GM21447 (cell line): ENCODE measurements around the gene NDUFA7.
"Not testable (repeated sequence)": the region's sequence is repeated elsewhere in the genome, so short reads cannot be mapped to it uniquely, and the experiment has no call there.

Experiments
- ATAC-seq: cut with Tn5 transposase; IDR thresholded peaks from one replicate; pipeline ENCODE4 v1.9.1; 2021; ENCODE audit not compliant: unreplicated experiment

NDUFA7 gene

DNA sequence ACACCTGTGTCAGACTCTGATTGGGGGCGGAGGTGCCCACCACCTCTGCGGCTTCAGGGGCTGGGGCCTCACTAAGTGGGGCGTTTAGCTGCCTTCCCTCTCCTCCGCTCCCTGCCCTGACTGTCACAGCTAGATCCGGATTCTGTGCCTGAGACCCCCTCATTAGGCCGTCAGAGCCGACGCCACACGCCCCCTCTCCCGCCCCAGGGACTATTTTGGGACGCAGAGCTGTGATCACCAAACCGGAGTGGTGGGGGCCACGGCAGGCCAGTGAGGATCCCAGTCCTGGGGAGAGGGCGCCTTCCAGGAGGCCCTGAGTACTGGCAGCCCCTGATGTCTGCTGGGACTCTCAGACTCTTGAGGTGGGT lies 21.1 kb upstream of the NDUFA7 start:
- ATAC-seq = no peak

DNA sequence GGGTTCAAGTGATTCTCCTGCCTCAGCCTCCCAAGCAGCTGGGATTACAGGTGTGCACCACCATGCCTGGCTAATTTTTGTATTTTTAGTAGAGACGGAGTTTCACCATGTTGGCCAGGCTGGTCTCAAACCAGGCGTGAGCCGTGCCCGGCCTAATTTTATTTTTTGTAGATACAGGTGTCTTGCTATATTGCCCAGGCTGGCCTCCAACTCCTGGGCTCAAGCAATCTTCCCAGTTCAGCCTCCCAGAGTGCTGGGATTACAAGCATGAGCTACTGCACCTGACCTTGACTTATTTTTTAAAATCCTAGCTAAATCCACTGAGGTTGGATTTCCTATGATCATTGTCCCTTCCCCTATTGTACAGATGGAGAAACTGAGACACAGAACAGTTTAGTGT lies 20.3 kb upstream of the NDUFA7 start:
- ATAC-seq = not testable (repeated sequence)

DNA sequence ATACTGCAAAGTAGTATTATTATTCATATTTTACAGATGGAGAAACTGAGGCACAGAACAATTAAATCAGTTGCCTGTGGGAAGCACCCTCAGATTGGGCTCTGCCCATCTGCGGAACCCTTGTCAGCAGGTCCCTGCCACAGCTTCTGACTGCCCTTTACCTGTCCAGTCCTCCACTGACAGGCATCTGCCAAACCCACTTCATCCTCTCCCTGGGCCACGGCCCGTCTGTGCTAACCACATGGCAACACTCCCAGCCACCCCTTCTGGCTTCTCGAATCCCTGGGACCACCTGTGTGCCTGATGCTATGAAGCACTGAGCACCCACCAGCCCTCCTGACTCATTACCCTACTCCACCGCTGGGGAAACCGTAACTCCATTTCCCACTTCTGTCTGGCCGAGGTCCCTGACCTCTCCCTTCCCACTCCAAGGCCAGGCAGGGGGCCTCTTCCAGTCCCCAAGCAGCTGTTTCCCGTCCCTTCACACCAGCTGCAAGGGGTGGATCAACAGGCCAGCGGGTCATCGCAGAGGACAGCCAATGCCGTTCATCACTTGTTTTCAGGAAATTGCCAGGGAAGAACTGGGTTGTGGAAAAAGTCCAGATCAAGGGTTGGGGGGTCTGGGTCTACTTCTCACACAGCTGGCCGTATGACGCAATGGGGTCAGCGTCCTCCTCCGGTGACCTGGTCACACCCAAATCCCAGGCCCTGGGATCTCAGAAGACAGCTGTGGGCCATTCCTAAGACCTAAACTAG lies 19.3 kb upstream of the NDUFA7 start:
- no peak for ATAC-seq

DNA sequence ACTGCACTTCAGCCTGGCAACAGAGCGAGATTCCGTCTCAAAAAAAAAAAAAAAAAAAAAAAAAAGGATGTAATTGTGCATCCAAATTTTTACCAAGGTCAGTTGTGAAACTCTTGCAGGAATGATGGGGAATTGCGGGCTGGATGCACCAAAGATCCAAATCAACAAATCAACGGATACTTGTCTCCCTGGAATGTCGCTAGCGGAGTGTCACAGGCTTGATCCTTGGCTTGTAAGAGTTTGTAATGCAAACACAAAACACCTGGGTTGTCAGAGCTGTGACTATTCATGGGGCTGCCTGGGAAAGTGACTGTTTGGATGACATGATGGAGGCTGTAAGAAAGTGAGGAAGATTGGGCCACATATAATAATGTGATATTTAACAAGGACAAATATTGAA lies 17.7 kb upstream of the NDUFA7 start:
- ATAC-seq = no peak

DNA sequence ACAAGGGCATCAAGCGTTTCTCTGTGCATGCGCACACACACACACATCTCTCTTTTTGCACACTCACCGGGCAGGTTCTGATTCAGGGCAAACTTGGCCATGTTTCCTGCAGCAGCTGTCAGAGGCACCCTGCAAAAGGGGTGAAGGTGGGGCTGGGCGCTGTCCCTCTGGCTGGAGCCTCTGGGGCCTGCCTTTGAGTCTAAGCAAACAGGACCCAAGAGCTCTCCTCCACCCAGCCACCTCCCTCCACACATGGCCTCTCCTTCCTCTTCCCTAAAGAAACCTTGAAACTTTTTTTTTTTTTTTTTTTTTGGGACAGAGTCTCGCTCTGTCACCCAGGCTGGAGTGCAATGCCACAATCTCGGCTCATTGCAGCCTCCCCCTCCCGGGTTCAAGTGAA lies 16.6 kb upstream of the NDUFA7 start:
- no peak for ATAC-seq

DNA sequence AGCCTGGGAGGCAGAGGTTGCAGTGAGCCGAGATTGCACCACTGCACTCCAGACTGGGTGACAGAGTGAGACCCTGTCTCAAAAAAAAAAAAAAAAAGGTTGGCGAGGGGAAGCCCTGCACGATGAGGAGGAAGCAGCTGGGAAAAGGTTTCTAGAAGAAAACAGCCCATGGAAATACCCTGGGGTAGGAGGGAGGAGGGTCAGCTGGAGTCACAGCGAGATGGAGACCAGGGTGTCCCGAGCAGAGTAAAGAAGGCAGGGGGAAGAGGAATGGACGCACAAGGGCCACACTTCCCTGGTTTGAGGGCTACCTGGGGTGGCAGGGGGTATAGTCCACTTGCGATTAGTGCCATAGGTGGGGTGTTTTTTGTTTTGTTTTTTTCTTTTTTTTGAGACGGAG lies 15.5 kb upstream of the NDUFA7 start:
- no peak for ATAC-seq

DNA sequence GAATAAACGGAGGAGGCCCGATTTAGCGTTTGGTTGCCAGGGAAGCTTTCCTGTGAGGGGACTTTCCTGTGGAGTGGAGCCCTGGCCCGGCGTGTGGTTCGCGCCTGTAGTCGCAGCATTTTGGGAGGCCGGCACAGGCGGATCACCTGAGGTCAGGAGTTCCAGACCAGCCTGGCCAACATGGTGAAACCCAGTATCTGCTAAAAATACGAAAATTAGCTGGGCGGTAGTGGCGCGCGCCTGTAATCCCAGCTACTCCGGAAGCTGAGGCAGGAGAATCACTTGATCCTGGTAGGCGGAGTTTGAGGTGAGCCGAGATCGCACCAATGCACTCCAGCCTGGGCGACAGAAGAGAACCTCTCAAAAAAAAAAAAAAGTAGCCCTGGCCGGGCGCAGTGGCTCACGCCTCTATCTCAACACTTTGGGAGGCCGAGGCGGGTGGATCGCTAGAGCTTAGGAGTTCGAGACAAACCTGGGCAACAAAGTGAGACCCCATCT lies 14.9 kb upstream of the NDUFA7 start:
- no peak for ATAC-seq

DNA sequence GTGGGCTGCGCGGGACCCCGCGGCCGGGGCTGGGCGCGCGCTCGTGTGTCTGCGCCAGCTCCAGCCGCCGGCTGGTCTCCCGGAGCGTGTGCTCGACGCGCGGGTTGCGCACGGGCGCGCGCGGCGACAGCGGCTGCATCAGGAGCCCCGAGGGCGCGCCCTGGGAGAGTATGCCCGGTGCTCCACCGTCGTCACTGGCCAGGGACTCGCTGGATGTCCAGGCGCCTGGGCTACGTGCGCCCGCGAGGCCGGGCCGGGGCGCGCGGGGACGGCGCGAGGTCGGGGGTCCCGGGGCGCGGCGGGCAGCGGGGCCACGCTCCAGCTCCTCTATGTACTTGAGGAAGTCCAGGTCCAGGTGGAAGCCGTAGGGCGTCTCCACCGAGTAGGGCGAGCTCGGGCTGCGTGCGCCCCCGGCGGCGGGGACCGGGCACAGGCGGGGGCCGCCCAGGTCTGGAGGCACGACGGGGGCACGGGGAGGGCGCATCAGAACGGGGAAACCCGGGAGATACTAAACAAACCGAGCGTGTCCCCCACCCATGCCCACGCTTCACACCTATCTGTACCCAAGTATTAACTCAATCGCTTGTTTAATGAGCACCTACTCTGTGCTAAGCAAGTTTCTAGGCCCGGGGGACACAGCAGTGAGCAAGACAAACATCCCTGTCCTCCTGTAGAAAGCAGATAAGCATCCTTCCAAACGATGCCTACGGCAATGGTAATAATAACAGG lies 14.3 kb upstream of the NDUFA7 start:
- no peak for ATAC-seq

DNA sequence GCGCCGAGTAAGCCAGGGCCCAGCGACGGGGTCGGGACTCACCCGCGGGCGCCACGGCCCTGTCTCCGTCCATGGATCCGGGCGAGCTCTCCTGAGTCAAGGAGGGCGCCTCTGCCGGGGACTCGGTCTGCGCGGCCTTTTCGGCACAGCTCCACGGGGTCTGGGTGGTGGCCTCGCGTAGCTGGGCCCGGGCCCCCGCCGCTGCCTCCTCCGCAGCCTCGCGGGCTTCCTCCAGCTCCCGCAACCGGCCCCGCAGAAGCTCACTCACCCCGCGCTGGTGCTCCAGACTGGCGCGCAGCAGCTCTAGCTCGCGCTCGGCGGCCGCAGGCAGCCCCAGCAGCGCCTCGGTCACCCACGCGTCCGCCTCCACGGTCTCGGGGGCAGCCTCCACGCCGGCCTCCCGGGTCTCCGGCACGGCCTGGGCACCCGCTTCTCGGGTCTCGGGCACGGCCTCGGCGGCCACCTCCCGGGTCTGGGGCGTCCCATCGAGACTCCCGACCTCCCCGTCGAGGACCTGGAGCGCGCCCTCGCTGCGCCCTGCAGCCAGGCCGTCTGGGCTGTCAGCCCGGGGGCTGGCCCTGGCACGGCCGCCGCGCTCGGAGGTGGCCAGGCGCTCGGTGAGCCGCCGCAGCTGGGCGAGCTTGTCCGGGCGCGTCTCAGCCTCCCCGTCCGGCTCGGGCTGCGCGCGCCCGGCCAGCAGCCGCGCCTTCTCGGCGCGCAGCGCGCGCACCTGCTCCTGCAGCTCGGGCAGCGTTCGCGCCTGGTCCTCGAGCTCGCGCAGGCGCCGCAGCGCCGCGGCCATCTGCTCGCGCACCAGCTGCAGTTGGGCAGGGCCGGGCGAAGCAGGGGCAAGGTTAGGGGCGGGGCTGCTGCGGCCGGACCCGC lies 13.5 kb upstream of the NDUFA7 start:
- ATAC-seq = no peak

DNA sequence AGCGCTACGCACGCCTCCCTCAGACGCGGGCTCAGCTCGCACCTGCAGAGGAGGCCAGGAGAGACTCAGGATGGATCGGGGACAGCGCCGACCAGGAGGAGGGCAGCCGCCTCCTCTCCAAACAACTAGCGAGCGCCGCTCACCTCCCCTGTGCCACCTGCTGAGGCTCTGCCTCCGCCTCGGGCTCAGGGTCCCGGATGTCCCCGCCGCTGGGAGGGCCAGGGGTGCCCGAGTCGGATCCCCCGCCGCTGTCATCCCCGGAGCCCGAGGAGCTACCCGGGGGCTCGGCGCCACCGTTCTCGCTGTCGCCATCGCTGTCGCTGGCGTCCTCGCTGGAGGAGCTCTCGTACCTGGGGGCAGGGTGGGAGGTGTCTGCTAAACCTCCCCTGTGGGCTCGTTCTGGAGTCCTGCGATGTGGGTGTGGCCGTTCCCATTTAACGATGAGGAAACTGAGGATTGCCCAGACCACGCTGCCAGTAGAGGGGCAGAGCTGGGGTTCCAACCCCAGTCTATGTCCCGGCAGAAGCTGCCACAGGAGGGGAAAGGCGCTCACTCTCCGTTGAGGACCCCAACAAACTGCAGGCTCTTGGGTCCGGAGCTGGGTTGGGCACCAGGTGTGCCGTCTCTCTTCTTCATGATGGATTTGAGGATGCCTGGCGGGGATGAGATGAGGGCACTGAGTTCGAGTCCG lies 12.7 kb upstream of the NDUFA7 start:
- no peak for ATAC-seq

DNA sequence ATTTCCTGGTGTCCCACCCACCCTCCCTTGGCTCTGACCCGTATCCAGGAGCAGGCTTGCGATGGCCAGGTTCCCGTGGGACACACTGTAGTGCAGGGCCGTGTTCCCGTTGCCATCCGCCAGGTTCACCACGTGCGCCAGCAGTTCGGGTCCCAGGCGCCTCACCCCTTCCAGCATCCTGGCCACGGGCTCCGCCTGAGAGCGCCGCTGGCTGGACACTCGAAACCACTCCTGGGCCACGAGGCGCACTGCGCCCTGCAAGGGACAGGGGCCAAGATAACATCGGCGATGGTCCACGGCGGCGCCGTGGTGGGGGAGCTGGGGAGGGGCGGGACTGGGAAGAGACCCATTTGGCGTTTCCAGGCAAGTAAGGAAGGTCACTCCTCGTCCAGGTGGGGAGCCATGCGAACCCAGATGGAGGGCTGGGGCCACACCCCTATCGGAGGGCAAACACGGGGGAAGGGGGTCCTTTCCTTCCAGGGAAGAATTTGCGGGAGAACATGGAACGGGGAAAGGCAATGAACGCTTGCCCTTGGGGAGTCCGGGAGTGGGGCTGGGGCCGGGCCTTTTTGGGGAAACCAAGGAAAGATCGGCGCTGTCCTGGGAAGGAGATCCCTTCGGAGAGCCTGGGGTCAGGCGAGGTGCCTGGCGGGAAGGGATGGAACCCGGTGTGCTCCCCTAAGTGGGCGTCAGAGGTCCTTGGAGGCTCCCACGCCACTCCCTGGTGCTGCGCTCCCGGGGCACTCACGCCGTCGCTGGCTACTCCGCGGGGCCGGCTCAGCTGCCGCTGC lies 12.0 kb upstream of the NDUFA7 start:
- ATAC-seq = no peak

DNA sequence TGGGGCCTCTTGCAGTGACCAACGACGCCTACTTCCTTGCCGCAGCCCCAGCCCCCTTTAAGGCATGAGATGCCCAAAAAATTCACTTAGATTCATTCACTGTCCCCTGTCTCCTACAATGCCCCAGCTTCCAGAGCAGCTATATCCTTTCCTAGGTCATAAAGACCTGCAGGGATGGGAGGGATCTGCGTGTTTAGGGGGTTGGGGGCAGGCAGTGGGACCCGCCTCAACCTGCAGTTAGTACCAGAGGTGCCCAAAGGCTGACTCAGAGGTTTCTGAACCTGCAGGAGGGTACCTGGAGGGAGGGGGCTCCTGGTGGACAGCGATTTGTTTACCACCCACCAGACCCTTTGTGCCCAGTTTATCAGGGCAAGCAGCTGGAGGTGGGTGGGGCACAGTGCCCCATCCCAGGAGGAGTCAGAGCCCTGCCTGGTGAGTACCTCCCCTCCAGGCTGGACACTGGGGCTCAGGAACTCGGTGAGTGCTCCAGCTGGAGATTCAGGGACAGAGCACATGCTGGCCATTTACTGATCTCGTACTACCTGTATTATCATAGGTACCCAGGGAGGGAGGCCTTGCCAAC lies 10.2 kb upstream of the NDUFA7 start:
- ATAC-seq = no peak

DNA sequence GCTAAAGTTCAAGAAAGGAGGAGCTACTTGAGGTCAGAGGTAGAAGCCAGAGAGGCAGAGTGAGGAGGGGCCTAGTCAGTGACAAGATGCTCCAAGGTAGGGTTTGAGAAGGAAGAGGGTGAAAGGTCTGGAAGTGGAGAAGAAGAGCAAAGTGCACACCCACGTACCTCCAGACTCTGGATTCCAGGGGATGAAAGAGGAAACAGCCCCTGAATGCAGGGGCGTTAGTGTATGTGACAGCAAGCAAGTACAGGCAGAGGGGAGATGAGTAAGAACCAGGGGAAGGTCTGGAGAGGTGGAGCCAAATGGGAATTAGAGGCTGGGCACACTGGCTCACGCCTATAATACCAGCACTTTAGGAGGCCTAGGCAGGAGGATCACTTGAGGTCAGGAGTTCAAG lies 8.8 kb upstream of the NDUFA7 start:
- ATAC-seq = no peak

DNA sequence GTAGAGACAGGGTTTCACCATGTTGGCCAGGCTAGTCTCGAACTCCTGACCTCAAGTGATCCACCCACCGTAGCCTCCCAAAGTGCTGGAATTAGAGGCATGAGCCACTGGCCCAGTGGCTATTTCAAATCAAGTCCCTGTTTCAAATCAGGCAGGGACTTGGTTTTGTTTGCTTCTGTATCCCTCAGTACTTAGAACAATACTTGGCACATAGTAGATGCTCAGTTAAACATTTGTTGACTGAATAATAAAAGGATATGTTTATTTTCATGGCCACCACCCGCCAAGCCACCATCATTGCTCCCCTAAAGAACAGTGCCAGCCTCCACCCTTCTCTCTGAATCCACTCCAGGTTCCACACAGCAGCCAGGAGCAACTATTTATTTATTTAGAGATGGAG lies 4.3 kb upstream of the NDUFA7 start:
- no peak for ATAC-seq

DNA sequence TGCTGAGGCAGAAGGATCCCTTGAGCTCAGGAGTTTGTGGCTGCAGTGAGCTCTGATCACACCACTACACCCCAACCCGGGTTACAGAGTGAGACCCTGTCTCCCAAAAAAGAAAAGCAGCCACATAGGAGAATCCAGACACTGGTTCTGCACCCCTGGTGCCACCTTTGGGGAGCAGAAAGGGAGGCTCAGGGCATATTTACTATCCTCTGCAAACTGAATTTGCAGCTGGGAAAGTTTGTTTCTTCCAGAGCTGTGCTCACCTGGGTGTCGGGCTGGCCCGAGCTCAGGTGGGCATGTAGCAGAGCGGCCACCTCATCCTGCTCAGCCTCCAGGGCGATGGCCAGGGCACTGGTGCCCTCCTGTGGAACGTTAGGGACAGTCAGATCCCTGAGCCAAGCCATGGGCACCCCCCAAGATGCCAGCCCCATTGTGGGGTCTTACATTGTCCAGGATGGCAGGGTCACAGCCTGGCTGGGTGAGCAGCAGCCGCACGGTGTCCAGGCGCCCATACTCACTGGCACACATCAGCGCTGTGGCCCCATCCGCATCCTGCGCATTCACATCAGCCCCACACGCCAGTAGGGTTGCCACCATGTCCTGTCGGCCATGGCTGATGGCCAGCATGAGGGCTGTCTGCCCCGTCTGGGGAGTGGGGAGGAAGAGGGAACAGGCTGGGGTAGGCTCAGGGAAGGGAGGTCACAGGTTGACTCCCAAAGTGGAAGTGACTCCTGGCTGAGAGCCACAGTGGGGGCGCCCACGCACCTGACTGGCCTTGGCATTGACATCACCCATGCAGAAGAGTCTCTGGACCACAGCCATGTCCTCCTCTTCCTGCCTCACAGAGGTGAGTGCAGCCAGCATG lies 3.2 kb upstream of the NDUFA7 start:
- ATAC-seq = no peak

DNA sequence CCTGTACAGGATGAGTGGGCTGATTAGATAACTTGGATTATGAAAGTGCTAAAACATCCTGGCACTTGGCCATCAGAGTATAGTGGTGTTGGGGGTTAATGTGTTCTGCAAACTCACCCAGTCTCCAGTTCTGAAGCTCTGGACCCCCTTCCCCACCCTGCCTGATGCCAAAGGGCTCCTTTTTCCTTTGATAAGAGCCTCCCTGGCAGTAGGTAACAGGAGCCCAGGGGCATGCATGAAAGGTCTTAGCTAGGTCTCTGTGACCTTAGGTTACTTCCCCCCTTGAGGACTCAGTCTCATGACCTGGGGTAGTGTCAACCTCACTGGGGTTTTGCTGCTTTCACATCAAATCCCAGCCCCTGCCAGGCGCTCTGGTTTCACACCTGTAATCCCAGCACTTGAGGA lies 2.6 kb upstream of the NDUFA7 start:
- ATAC-seq = no peak

DNA sequence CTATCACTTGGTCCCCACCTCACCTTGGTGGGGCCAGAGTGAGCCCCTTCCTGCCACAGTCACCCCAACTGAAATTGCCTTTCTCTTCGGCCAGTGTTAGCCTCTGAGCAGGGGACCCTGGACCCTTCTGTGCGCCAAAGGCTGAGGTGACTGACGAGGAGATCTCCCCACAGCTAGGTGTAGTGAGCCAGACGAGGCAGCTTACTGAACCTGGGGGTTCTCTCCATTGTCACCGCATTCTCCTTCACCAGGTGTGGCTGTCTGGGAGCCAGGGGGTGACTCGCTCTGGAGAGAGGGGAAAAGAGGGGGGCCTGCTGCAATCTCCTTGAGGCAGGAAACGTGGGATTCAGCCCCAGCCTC lies 1.4 kb upstream of the NDUFA7 start:
- ATAC-seq = no peak

DNA sequence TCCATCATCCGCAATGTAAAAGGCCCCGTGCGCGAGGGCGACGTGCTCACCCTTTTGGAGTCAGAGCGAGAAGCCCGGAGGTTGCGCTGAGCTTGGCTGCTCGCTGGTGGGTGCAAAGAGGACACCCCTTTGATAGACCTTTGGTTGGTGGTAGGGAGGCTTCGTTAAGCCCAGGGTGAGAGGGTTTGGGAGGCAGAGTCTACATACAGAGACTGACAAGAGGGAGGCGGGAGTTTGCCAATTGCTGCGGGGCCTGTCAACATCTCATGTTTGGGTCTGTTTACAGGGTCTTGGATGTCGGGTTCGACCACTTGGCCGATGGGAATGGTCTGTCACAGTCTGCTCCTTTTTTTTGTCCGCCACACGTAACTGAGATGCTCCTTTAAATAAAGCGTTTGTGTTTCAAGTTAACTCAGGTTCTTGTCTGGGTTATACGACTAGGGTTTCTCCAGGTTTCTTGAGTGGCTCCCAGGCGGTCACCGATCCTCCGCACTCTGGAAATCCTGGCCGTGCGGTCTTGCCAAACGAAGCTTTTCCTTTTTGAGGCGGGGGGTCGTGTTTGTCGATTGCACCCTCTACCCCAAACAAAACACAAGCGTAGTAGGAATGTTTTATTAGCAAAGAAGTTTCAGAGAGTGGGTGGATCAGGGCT lies 937 bp upstream of the NDUFA7 start:
- ATAC-seq = no peak
